B cell (primary cell): ENCODE results near the gene MRTFA. TPM values are rescaled to one million over a fixed set of nuclear protein-coding genes. Genes with fewer than 3 reads are reported as not detected.

Experiments used
- ATAC-seq: fragments of 200-7000 bp; cut with Tn5 transposase; one replicate; pipeline ENCODE4 v1.10.0; 2021; ENCODE audit warnings: low read depth, mild to moderate bottlenecking, moderate number of reproducible peaks, moderate library complexity
- CTCF ChIA-PET: fragments of 350-600 bp; sonication (Branson Sonifier 250); formaldehyde crosslinking; loops from one replicate; lab custom pipeline; 2021; ENCODE audit warnings: antibody characterized with exemption, inconsistent platforms; lab: Charles Lee
- POLR2A ChIA-PET: fragments of 350-600 bp; sonication (Branson Sonifier 250); formaldehyde crosslinking; loops from one replicate; lab custom pipeline; 2021; ENCODE audit warnings: antibody characterized with exemption; lab: Charles Lee
- DNase-seq: peaks from one replicate; pipeline ENCODE4 v3.0.0; 2013
- H2AFZ ChIP-seq: 2 replicates; pipeline ENCODE4 v1.6.1; 2012; ENCODE audit warnings: mild to moderate bottlenecking, low read depth, low read length; ENCODE audit not compliant: insufficient read depth, poor library complexity, severe bottlenecking
- H3K27ac ChIP-seq, 2 donors: 1 replicate in 1 of 2; 2 replicates in 1 of 2; pipeline ENCODE4 v1.5.1; 2012 to 2013; ENCODE audit warnings: low read length in 2 of 2, mild to moderate bottlenecking in 2 of 2, moderate library complexity in 1 of 2
- H3K27me3 ChIP-seq, 4 experiments: fragments of 200-600 bp in 1 of 4; sonication (generic) in 1 of 4; replicated peaks in 1 of 4; 1 replicate in 2 of 4; 2 replicates in 2 of 4; pipeline versions ENCODE4 v1.6.1 to v1.7.0; 2013 to 2016; ENCODE audit warnings: low read length in 3 of 4, mild to moderate bottlenecking in 2 of 4, mixed read lengths in 1 of 4, moderate library complexity in 1 of 4; ENCODE audit not compliant: insufficient read depth in 4 of 4, control insufficient read depth in 3 of 4; ENCODE audit errors: control extremely low read depth in 1 of 4
- H3K36me3 ChIP-seq, 2 experiments: replicated peaks in 1 of 2; 1 replicate in 1 of 2; 2 replicates in 1 of 2; pipeline versions ENCODE4 v1.6.1 to v1.7.1; 2013; ENCODE audit warnings: low read length in 1 of 2; ENCODE audit not compliant: insufficient read depth in 2 of 2, control insufficient read depth in 1 of 2; ENCODE audit errors: control extremely low read depth in 1 of 2, extremely low read depth in 1 of 2
- H3K4me1 ChIP-seq, 2 donors: fragments of 200-600 bp in 1 of 2; sonication (generic) in 1 of 2; 1 replicate in 1 of 2; 2 replicates in 1 of 2; pipeline versions ENCODE4 v1.5.1 to v1.6.1; 2013 to 2017; ENCODE audit warnings: low read length in 2 of 2; ENCODE audit not compliant: control insufficient read depth in 2 of 2, insufficient read depth in 2 of 2
- H3K4me2 ChIP-seq: replicated peaks from 2 replicates; pipeline ENCODE3; 2012; ENCODE audit warnings: mild to moderate bottlenecking, low read depth, low read length; ENCODE audit not compliant: poor library complexity, severe bottlenecking
- H3K4me3 ChIP-seq, 5 experiments: fragments of 200-600 bp in 1 of 5; sonication (generic) in 1 of 5; 1 replicate in 3 of 5; 2 replicates in 2 of 5; pipeline versions ENCODE4 v1.5.1 to v1.7.0; 2011 to 2016; ENCODE audit warnings: low read length in 4 of 5, mild to moderate bottlenecking in 4 of 5, low read depth in 2 of 5, control low read depth in 1 of 5, moderate library complexity in 1 of 5; ENCODE audit not compliant: insufficient read depth in 1 of 5; ENCODE audit errors: control extremely low read depth in 1 of 5, extremely low read depth in 1 of 5
- H3K79me2 ChIP-seq: fragments of 200-600 bp; sonication (generic); one replicate; pipeline ENCODE4 v1.6.0; 2016; ENCODE audit warnings: low read length; ENCODE audit not compliant: control insufficient read depth, insufficient read depth
- H3K9ac ChIP-seq: fragments of 200-600 bp; sonication (generic); 2 replicates; pipeline ENCODE4 v1.6.1; 2017; ENCODE audit warnings: mild to moderate bottlenecking, low read length, moderate library complexity
- H3K9me3 ChIP-seq, 3 donors: one replicate each; pipeline versions ENCODE4 v1.6.1 to v1.7.1; 2013; ENCODE audit warnings: low read length in 2 of 3; ENCODE audit not compliant: control insufficient read depth in 2 of 3, insufficient read depth in 1 of 3; ENCODE audit errors: control extremely low read depth in 1 of 3
- H4K20me1 ChIP-seq: 2 replicates; pipeline ENCODE4 v1.6.0; 2012; ENCODE audit warnings: mild to moderate bottlenecking, low read length; ENCODE audit not compliant: insufficient read depth, control insufficient read depth, poor library complexity, severe bottlenecking
- H3K27ac Mint-ChIP-seq: one replicate; pipeline ENCODE4 v1.8.0; 2021; ENCODE audit warnings: mixed read lengths
- H3K27me3 Mint-ChIP-seq: one replicate; pipeline ENCODE4 v1.8.0; 2021; ENCODE audit warnings: mixed read lengths
- H3K4me1 Mint-ChIP-seq: one replicate; pipeline ENCODE4 v1.8.0; 2021; ENCODE audit warnings: mixed read lengths
- H3K4me3 Mint-ChIP-seq: one replicate; pipeline ENCODE4 v1.8.0; 2021; ENCODE audit warnings: mixed read lengths
- H3K9me3 Mint-ChIP-seq: one replicate; pipeline ENCODE4 v1.8.0; 2022; ENCODE audit warnings: mixed read lengths; ENCODE audit not compliant: insufficient read depth
- CTCF ChIP-seq: fragments of 200-600 bp; IDR thresholded peaks from one replicate; pipeline ENCODE4 v1.8.0; 2022; ENCODE audit warnings: antibody characterized with exemption, mild to moderate bottlenecking
- EZH2 ChIP-seq: IDR thresholded peaks from 2 replicates; pipeline ENCODE4 v1.6.1; 2012; ENCODE audit warnings: borderline replicate concordance, low read depth, mild to moderate bottlenecking, moderate library complexity, low read length; ENCODE audit not compliant: insufficient read depth, poor library complexity, severe bottlenecking
- WGBS: methylation state at CpG from one replicate; pipeline ENCODE4 v1.1.5; 2013; ENCODE audit warnings: missing lambda C conversion rate; ENCODE audit not compliant: insufficient coverage; 5-methylcytosine and 5-hydroxymethylcytosine counted together
- intact Hi-C: fragments of 100-400 bp; cut with micrococcal nuclease; formaldehyde crosslinking; loops from one replicate; pipeline ENCODE4 v1.10.0; 2022
- polyA plus RNA-seq: library from polyadenylated mRNA; depleted of rRNA; stranded (reverse); fragments of >200 nt; gene quantifications from 2 replicates; pipeline ENCODE4 v1.2.3, GENCODE V29; 2012
- total RNA-seq, 2 donors: library from RNA; stranded (reverse); fragments of 120-200 nt in 1 of 2; gene quantifications; 1 replicate in 1 of 2; 2 replicates in 1 of 2; pipeline versions ENCODE4 v1.2.3 to v1.2.4, GENCODE V29; 2013 to 2022

MRTFA gene
- total and polyA plus RNA-seq, 2 donors (not counting 1 experiment from before 2014, with no cell fraction given), result 28.9 to 82.6 TPM

GRCh38 chr22:40426594-40427333, 209.8 kb downstream of the MRTFA start:
- H3K9ac ChIP-seq, result no peak overlapping the region
- H3K27me3 ChIP-seq, result no peaks in the 10 kb centered on the region
- Mint-ChIP-seq H3K4me1 (peaks cover 20% of the 10 kb centered on the region), H3K27me3 (no peaks in the 10 kb centered on the region), H3K9me3 (no peaks in the 10 kb centered on the region), H3K27ac (no peak overlapping the region), H3K4me3 (no peak overlapping the region)
- peaks cover 96% of the 10 kb centered on the region for H3K79me2 ChIP-seq
- H3K36me3 ChIP-seq, result peaks cover 25 to 98% of the 10 kb centered on the region in 2 experiments
- peaks cover 63% of the 10 kb centered on the region for H4K20me1 ChIP-seq
- no peak overlapping the region for H3K4me3 ChIP-seq
- no peak overlapping the region for H3K4me2 ChIP-seq
- WGBS, result 93% methylated on average over 9 of the region's 9 CpGs
- intact Hi-C loops, result no loop called here
- ChIA-PET CTCF (interaction anchor here (0.6 to 5.7 kb wide), 4 partner anchors 10 to 179 kb away, joined by 3 to 26 read pairs (median 4); no protein-coding TSS in a partner anchor), POLR2A (interaction anchor here (0.5 kb wide), 1 partner anchor 96 kb away, joined by 5 read pairs; no protein-coding TSS in a partner anchor)
- peaks cover 3 to 15% of the 10 kb centered on the region in 2 donors for H3K4me1 ChIP-seq
- DNase-seq, result no peak
- ATAC-seq, result no peak
- H3K27ac ChIP-seq, result no peak overlapping the region
- TF ChIP-seq CTCF, result no peak
- no peak for TF ChIP-seq EZH2
- H3K9me3 ChIP-seq, result no peaks in the 10 kb centered on the region
- no peak overlapping the region for H2AFZ ChIP-seq

- CTCF ChIA-PET, result interaction anchor here (5.7 kb wide), 1 partner anchor 11 kb away, joined by 26 read pairs; no protein-coding TSS in a partner anchor
- Histone ChIP-seq H3K9ac (no peak overlapping the region), H3K4me3 (no peak overlapping the region), H3K4me1 (peaks cover 0 to 11% of the 10 kb centered on the region in 2 donors), H3K4me2 (no peak overlapping the region), H3K9me3 (no peaks in the 10 kb centered on the region), H3K27me3 (no peaks in the 10 kb centered on the region), H2AFZ (no peak overlapping the region), H4K20me1 (peaks cover 65% of the 10 kb centered on the region), H3K27ac (no peak overlapping the region), H3K79me2 (peaks cover 85% of the 10 kb centered on the region), H3K36me3 (peaks cover 20 to 100% of the 10 kb centered on the region in 2 experiments)
- Mint-ChIP-seq H3K4me3 (no peak overlapping the region), H3K4me1 (peaks cover 14% of the 10 kb centered on the region), H3K9me3 (no peaks in the 10 kb centered on the region), H3K27me3 (no peaks in the 10 kb centered on the region), H3K27ac (no peak overlapping the region)
- ATAC-seq, result no peak
- no peak for DNase-seq
- TF ChIP-seq CTCF, result no peak
- TF ChIP-seq EZH2, result no peak
- intact Hi-C loops, result no loop called here
- WGBS, result 97% methylated on average over 4 of the region's 5 CpGs
- POLR2A ChIA-PET, result no interaction called here
Observed at GRCh38 chr22:40425082-40425481, 211.4 kb downstream of the MRTFA start.
